Lung (tissue), 12 donors: ENCODE measurements around the gene STAT5A. TPM values are rescaled to one million over a fixed set of nuclear protein-coding genes. Genes with fewer than 3 reads are reported as not detected.

ENCODE experiments used
- ATAC-seq: fragments of 200-7000 bp; cut with Tn5 transposase; one replicate; pipeline ENCODE4 v1.9.1; 2020; ENCODE audit warnings: moderate number of reproducible peaks; ENCODE audit not compliant: insufficient read depth, low FRiP score
- DNase-seq, 3 donors: peaks; one replicate each; pipeline ENCODE4 v3.0.0-alpha.2; 2013 to 2017
- H3K27ac ChIP-seq, 2 donors: one replicate each; pipeline ENCODE4 v1.5.1; 2013; ENCODE audit warnings: mild to moderate bottlenecking in 2 of 2, moderate library complexity in 2 of 2, control low read depth in 1 of 2, inconsistent platforms in 1 of 2, low read depth in 1 of 2, low read length in 1 of 2
- H3K27me3 ChIP-seq, 3 donors: one replicate each; pipeline ENCODE4 v1.5.1; 2013; ENCODE audit warnings: low read length in 2 of 3; ENCODE audit not compliant: control insufficient read depth in 3 of 3, insufficient read depth in 3 of 3
- H3K36me3 ChIP-seq, 4 donors: one replicate each; pipeline ENCODE4 v1.5.1; 2013; ENCODE audit warnings: low read length in 4 of 4, mild to moderate bottlenecking in 1 of 4, moderate library complexity in 1 of 4; ENCODE audit not compliant: control insufficient read depth in 4 of 4, insufficient read depth in 4 of 4
- H3K4me1 ChIP-seq, 5 donors: one replicate each; pipeline ENCODE4 v1.5.1; 2013; ENCODE audit warnings: low read length in 5 of 5, mild to moderate bottlenecking in 2 of 5, moderate library complexity in 1 of 5; ENCODE audit not compliant: control insufficient read depth in 5 of 5, insufficient read depth in 5 of 5
- H3K4me3 ChIP-seq: one replicate; pipeline ENCODE4 v1.5.1; 2013; ENCODE audit warnings: mild to moderate bottlenecking, control low read depth, moderate library complexity
- H3K9ac ChIP-seq, 2 donors: one replicate each; pipeline ENCODE4 v1.5.1; 2013; ENCODE audit warnings: low read length in 2 of 2, control low read depth in 1 of 2; ENCODE audit not compliant: insufficient read depth in 1 of 2
- H3K9me3 ChIP-seq, 4 donors: one replicate each; pipeline ENCODE4 v1.5.1; 2013; ENCODE audit warnings: low read length in 3 of 4, mild to moderate bottlenecking in 1 of 4, moderate library complexity in 1 of 4; ENCODE audit not compliant: control insufficient read depth in 4 of 4, insufficient read depth in 3 of 4
- WGBS, 2 donors: extraction: QIAGEN DNeasy Blood & Tissue Kit; methylation state at CpG; one replicate each; pipeline ENCODE4 v1.1.7; 2013; 5-methylcytosine and 5-hydroxymethylcytosine counted together
- polyA plus RNA-seq, 2 donors: library from polyadenylated mRNA; stranded (reverse); fragments of 200-250 nt; gene quantifications; one replicate each; pipeline ENCODE4 v1.2.1, GENCODE V29; 2013
- total RNA-seq, 2 donors: library from RNA; depleted of rRNA in 1 of 2; stranded (reverse); fragments of >200 nt in 1 of 2; gene quantifications; one replicate each; pipeline ENCODE4 v1.2.1, GENCODE V29; 2014 to 2021
- TF ChIP-seq, protein P1 (sequence below): IDR thresholded peaks from 2 replicates; pipeline ENCODE4 v1.5.1; 2012; ENCODE audit warnings: mild to moderate bottlenecking; ENCODE audit errors: control extremely low read depth, extremely low read depth
- donor health status: control.
- donor health status: control.
- donor health status: Bipolar disorder and iron deficiency.
- donor health status: healthy.
- donor health status: DM: yes; HTN: yes; CAD: no.

The STAT5A gene
- total and polyA plus RNA-seq, 4 donors = 16.4 to 52.0 (median 31.8) TPM

DNA sequence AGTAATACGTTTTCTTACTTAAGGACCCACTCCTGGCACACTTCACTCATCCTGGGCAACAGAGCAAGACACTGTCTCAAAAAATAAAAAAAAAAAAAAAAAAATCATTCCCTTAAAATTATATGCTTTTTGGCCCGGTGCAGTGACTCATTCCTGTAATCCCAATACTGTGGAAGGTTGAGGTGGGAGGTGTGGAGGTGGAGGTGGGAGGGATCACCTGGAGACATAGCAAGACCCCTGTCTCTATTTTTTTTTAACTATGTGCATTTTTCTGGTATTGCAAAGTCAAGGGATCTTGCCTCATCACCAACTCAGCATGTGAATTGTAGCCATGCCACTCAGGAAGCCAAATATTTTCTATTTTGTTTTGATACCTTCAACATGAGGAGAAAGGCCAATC, 21.8 kb upstream of the STAT5A start:
- H3K36me3 ChIP-seq = no peaks in the 10 kb centered on the region
- 86 to 96% methylated on average over 2 of the region's 2 CpGs for WGBS, 2 donors
- DNase-seq (no peak), ATAC-seq (no peak)
- no peak overlapping the region for H3K27ac ChIP-seq
- H3K4me1 ChIP-seq = peaks cover 0 to 7% (median 0%) of the 10 kb centered on the region in 5 donors
- no peak overlapping the region for H3K9ac ChIP-seq
- no peak overlapping the region for H3K4me3 ChIP-seq
- no peaks in the 10 kb centered on the region for H3K9me3 ChIP-seq
- TF ChIP-seq, protein P1, sequence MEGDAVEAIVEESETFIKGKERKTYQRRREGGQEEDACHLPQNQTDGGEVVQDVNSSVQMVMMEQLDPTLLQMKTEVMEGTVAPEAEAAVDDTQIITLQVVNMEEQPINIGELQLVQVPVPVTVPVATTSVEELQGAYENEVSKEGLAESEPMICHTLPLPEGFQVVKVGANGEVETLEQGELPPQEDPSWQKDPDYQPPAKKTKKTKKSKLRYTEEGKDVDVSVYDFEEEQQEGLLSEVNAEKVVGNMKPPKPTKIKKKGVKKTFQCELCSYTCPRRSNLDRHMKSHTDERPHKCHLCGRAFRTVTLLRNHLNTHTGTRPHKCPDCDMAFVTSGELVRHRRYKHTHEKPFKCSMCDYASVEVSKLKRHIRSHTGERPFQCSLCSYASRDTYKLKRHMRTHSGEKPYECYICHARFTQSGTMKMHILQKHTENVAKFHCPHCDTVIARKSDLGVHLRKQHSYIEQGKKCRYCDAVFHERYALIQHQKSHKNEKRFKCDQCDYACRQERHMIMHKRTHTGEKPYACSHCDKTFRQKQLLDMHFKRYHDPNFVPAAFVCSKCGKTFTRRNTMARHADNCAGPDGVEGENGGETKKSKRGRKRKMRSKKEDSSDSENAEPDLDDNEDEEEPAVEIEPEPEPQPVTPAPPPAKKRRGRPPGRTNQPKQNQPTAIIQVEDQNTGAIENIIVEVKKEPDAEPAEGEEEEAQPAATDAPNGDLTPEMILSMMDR = no peak
- H3K27me3 ChIP-seq = no peaks in the 10 kb centered on the region

DNA sequence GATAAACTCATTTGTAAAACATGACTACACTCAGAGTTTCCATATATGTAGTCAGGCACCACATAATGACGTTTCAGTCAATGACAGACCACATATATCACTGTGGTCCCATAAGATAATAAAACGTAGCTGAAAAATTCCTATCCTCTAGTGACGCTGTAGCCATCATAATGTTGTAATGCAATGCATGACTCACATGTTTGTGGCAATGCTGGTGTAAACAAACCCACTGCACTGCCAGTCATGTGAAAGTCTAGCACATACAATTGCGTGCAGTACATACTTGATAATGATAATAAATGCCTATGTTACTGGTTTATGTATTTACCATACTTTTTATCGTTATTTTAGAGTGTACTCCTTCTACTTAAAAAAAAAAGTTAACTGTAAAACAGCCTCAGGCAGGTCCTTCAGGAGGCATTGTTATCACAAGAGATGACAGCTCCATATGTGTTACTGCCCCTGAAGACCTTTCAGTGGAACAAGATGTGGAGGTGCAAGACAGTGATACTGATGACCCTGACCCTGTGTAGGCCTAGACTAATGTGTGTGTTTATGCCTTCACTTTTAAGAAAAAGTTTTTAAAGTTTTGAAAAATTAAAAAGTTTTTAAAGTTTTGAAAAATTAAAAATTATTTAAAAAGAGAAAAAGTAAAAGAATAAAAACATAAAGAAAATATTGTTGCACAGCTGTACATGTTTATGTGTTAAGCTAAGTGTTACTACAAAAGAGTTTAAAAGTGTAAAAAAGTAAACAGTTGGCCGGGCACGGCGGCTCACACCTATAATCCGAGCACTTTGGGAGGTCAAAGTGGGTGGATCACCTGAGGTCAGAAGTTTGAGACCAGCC, 21.2 kb upstream of the STAT5A start:
- TF ChIP-seq, protein P1 = no peak
- DNase-seq = peak in 2 of 3 donors; percentile 48 to 57
- no peaks in the 10 kb centered on the region for H3K36me3 ChIP-seq
- no peaks in the 10 kb centered on the region for H3K9me3 ChIP-seq
- no peak for ATAC-seq
- H3K27me3 ChIP-seq = no peaks in the 10 kb centered on the region
- H3K9ac ChIP-seq = no peak overlapping the region
- H3K4me1 ChIP-seq = peaks cover 0 to 8% (median 2%) of the 10 kb centered on the region in 5 donors
- no peak overlapping the region for H3K4me3 ChIP-seq
- peak overlapping the region in 1 of 2 donors; percentile 70 for H3K27ac ChIP-seq
- 66 to 67% methylated on average over 9 of the region's 9 CpGs for WGBS, 2 donors

DNA sequence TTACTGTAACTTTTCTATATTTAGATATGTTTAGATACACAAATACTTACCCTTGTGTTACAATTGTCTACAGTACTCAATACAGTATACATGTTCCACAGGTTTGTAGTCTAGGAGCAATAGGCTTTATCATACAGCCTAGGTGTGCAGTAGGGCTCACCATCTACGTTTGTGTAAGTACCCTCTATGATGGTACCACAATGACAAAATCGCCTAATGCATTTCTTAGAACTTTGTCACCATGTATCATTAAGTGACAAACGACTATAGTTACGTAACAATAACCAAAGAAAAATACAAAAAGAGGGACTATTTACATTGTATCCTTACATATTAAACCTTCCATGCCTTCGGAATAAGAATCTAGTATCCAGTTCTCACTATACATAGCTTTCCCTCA, 20.1 kb upstream of the STAT5A start:
- DNase-seq (no peak), ATAC-seq (no peak)
- TF ChIP-seq, protein P1 = no peak
- Histone ChIP-seq H3K4me1 (peaks cover 0 to 11% (median 2%) of the 10 kb centered on the region in 5 donors), H3K4me3 (no peak overlapping the region), H3K27me3 (no peaks in the 10 kb centered on the region), H3K36me3 (no peaks in the 10 kb centered on the region), H3K27ac (no peak overlapping the region), H3K9me3 (no peaks in the 10 kb centered on the region), H3K9ac (no peak overlapping the region)
- 78 to 85% methylated on average over 5 of the region's 5 CpGs for WGBS, 2 donors

DNA sequence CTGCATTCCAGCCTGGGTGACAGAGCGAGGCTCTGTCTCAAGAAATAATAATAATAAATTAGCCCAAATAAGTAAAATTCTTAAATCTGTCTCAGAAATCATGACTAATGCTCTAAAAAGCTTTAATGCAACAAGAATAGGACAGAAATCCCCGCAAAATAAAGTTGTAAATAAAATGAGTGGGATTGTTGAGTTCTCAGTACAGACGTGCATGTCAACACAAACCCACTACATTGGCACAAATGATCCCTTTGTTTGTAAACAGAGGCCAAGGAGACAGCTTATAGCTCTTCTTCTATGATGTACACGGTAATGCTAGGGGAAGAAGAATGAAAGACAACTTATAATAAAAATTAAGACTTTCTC, 18.1 kb upstream of the STAT5A start:
- no peak overlapping the region for H3K9ac ChIP-seq
- H3K27me3 ChIP-seq = no peaks in the 10 kb centered on the region
- 81 to 90% methylated on average over 4 of the region's 4 CpGs for WGBS, 2 donors
- no peaks in the 10 kb centered on the region for H3K36me3 ChIP-seq
- ATAC-seq (no peak), DNase-seq (no peak)
- no peak overlapping the region for H3K4me3 ChIP-seq
- TF ChIP-seq, protein P1 = no peak
- H3K4me1 ChIP-seq = peaks cover 0 to 21% (median 13%) of the 10 kb centered on the region in 5 donors
- no peaks in the 10 kb centered on the region for H3K9me3 ChIP-seq
- H3K27ac ChIP-seq = no peak overlapping the region
